HCT116 (cell line): Measurements from ENCODE around the gene ATP8A2. TPM values are rescaled to one million over a fixed set of nuclear protein-coding genes. Genes with fewer than 3 reads are reported as not detected.

ENCODE experiments used
- ATAC-seq: fragments of 200-7000 bp; cut with Tn5 transposase; 2 replicates; pipeline ENCODE4 v1.9.1; 2020; ENCODE audit warnings: mild to moderate bottlenecking, moderate library complexity
- BruUV-seq: library from RNA; stranded (reverse); fragments of 400-500 nt; replicated peaks from 2 replicates; lab custom pipeline; 2021; lab: Mats Ljungman, UMichigan
- CTCF ChIA-PET: fragments of 300-600 bp; sonication (Branson Sonifier 250); formaldehyde crosslinking; loops from one replicate; lab custom pipeline; 2021; ENCODE audit warnings: antibody characterized with exemption; lab: Charles Lee
- POLR2A ChIA-PET: fragments of 300-600, 350-600 bp; sonication (Branson Sonifier 250); formaldehyde crosslinking; loops from one replicate; lab custom pipeline; 2021; ENCODE audit warnings: antibody characterized with exemption; lab: Charles Lee
- RAD21 ChIA-PET, 2 experiments: fragments of 300-600 bp; sonication (Branson Sonifier 250); formaldehyde crosslinking; loops; one replicate each; lab custom pipeline; 2023; ENCODE audit warnings: low total read pairs in 2 of 2; ENCODE audit not compliant: uncharacterized antibody in 2 of 2, unreplicated experiment in 2 of 2, low non-redundant PET in 1 of 2; lab: Charles Lee
- DNase-seq: peaks from one replicate; pipeline ENCODE4 v3.0.0-alpha.2; 2010; ENCODE audit warnings: low read depth, low spot score
- H2AFZ ChIP-seq: fragments of 200-600 bp; shearing (Covaris generic), sonication (generic); 2 replicates; pipeline ENCODE4 v1.6.1; 2017; ENCODE audit warnings: low read depth, mixed run types, mixed read lengths, antibody characterized with exemption, low read length; ENCODE audit not compliant: poor library complexity, severe bottlenecking
- H3K27ac ChIP-seq: 2 replicates; pipeline ENCODE4 v1.5.1; 2012; ENCODE audit warnings: low read depth, low read length
- H3K27me3 ChIP-seq: fragments of 200-600 bp; sonication (generic); 2 replicates; pipeline ENCODE4 v1.6.1; 2016; ENCODE audit warnings: mixed run types, low read length, mixed read lengths; ENCODE audit not compliant: insufficient read depth
- H3K36me3 ChIP-seq, 2 experiments: fragments of 200-500 bp in 1 of 2; fragments of 200-600 bp in 1 of 2; sonication (Bioruptor generic) in 1 of 2; sonication (generic) in 1 of 2; 2 replicates each; pipeline versions ENCODE4 v1.5.1 to v1.6.1; 2014 to 2016; ENCODE audit warnings: low read length in 2 of 2, inconsistent platforms in 1 of 2, mixed read lengths in 1 of 2, mixed run types in 1 of 2; ENCODE audit not compliant: insufficient read depth in 2 of 2, control insufficient read depth in 1 of 2
- H3K4me1 ChIP-seq, 2 experiments: fragments of 200-600 bp in 1 of 2; sonication (generic) in 1 of 2; 2 replicates each; pipeline versions ENCODE4 v1.5.1 to v1.6.1; 2012 to 2017; ENCODE audit warnings: low read length in 2 of 2, inconsistent platforms in 1 of 2, mild to moderate bottlenecking in 1 of 2, mixed read lengths in 1 of 2, mixed run types in 1 of 2, moderate library complexity in 1 of 2; ENCODE audit not compliant: insufficient read depth in 2 of 2, control insufficient read depth in 1 of 2
- H3K4me2 ChIP-seq: fragments of 200-600 bp; sonication (generic); 2 replicates; pipeline ENCODE4 v1.6.1; 2017; ENCODE audit warnings: mixed run types, low read length, mixed read lengths
- H3K4me3 ChIP-seq, 2 experiments: fragments of 200-600 bp in 1 of 2; sonication (generic) in 1 of 2; replicated peaks in 1 of 2; 2 replicates each; pipeline ENCODE4 v1.5.1; 2011 to 2016; ENCODE audit warnings: low read length in 2 of 2, control low read depth in 1 of 2, low read depth in 1 of 2, mild to moderate bottlenecking in 1 of 2, mixed read lengths in 1 of 2, mixed run types in 1 of 2
- H3K79me2 ChIP-seq: fragments of 200-600 bp; sonication (generic); 2 replicates; pipeline ENCODE4 v1.6.1; 2017; ENCODE audit warnings: mild to moderate bottlenecking, mixed run types, low read length, moderate library complexity, mixed read lengths; ENCODE audit not compliant: insufficient read depth
- H3K9ac ChIP-seq: fragments of 200-600 bp; sonication (generic); 2 replicates; pipeline ENCODE4 v1.6.1; 2016; ENCODE audit warnings: low read length, mixed read lengths
- H3K9me2 ChIP-seq: fragments of 200-600 bp; sonication (generic), shearing (Covaris generic); 2 replicates; pipeline ENCODE4 v1.6.1; 2017; ENCODE audit warnings: mixed run types, mild to moderate bottlenecking, moderate library complexity; ENCODE audit not compliant: insufficient read depth
- H3K9me3 ChIP-seq, 2 experiments: fragments of 200-500 bp in 1 of 2; fragments of 200-600 bp in 1 of 2; sonication (Bioruptor generic) in 1 of 2; sonication (generic) in 1 of 2; 2 replicates each; pipeline ENCODE4 v1.6.1; 2014 to 2017; ENCODE audit warnings: low read length in 2 of 2, mixed read lengths in 2 of 2, inconsistent platforms in 1 of 2, low read depth in 1 of 2, mild to moderate bottlenecking in 1 of 2, mixed run types in 1 of 2, moderate library complexity in 1 of 2; ENCODE audit not compliant: control insufficient read depth in 1 of 2, insufficient read depth in 1 of 2
- H4K20me1 ChIP-seq: fragments of 200-600 bp; sonication (generic), shearing (Covaris generic); 2 replicates; pipeline ENCODE4 v1.6.1; 2017; ENCODE audit warnings: mixed run types, mild to moderate bottlenecking, moderate library complexity; ENCODE audit not compliant: insufficient read depth
- CBX3 ChIP-seq: IDR thresholded peaks from 2 replicates; pipeline ENCODE4 v1.6.1; 2012; ENCODE audit warnings: low read depth
- CEBPB ChIP-seq: IDR thresholded peaks from 2 replicates; pipeline ENCODE4 v1.6.1; 2012; ENCODE audit warnings: low read depth
- ELF1 ChIP-seq: IDR thresholded peaks from 2 replicates; pipeline ENCODE4 v1.6.1; 2012; ENCODE audit warnings: low read depth, borderline replicate concordance
- EZH2 ChIP-seq: fragments of 200-600 bp; sonication (generic); IDR thresholded peaks from 2 replicates; pipeline ENCODE4 v1.6.1; 2017; ENCODE audit warnings: antibody characterized with exemption, mixed run types
- FOSL1 ChIP-seq: IDR thresholded peaks from 2 replicates; pipeline ENCODE4 v1.6.1; 2012; ENCODE audit warnings: low read depth
- JUND ChIP-seq: IDR thresholded peaks from 2 replicates; pipeline ENCODE4 v1.6.1; 2012
- SP1 ChIP-seq: IDR thresholded peaks from 2 replicates; pipeline ENCODE4 v1.6.1; 2012; ENCODE audit warnings: low read depth
- SRF ChIP-seq: IDR thresholded peaks from 2 replicates; pipeline ENCODE4 v1.6.1; 2012; ENCODE audit warnings: low read depth
- TCF7L2 ChIP-seq: IDR thresholded peaks from 2 replicates; pipeline ENCODE4 v1.7.0; 2011; ENCODE audit warnings: borderline replicate concordance, inconsistent platforms; ENCODE audit not compliant: insufficient read depth, insufficient read length; ENCODE audit errors: extremely low read depth
- ZFX ChIP-seq: fragments of 450-650 bp; IDR thresholded peaks from 2 replicates; pipeline ENCODE4 v1.6.1; 2017
- intact Hi-C: fragments of 100-400 bp; cut with micrococcal nuclease; formaldehyde crosslinking; loops from 2 replicates; pipeline ENCODE4 v1.10.0; 2022
- total RNA-seq: library from RNA; stranded (reverse); gene quantifications from one replicate; pipeline ENCODE4 v1.2.1, GENCODE V29; 2021; ENCODE audit not compliant: unreplicated experiment

The ATP8A2 gene
- total RNA-seq, 1 experiment from 2014 or later, result not detected

DNA sequence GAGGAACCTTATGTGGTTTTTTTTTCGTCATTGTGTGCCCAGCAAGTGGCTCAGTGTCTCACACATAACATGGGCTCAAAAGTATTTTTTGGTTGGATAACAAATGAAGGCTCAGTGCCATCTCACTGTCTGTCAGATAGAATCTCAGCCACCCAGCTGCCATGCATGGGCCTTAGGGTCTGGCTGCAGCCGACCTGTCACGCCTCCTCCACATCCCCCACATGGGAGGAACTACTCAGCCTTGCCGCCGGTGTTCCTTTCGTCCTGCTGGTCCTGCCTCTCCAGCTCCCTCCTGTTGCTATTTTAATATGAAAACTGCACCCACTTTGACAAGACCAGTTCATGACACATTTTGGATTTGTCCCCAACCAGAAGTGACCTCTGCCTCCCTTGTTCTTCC is 558.9 kb downstream of the ATP8A2 start:
- no peak for ATAC-seq
- DNase-seq, result no peak
- no peaks in the 10 kb centered on the region for H3K9me2 ChIP-seq
- ChIA-PET RAD21 (no interaction called here), POLR2A (no interaction called here), CTCF (no interaction called here)
- BruUV-seq, result no TSS peak
- H3K27me3 ChIP-seq, result peaks cover 47% of the 10 kb centered on the region
- TF ChIP-seq CEBPB, result no peak
- intact Hi-C loops, result no loop called here
- H3K9ac ChIP-seq, result no peak overlapping the region
- H3K4me3 ChIP-seq, result no peak overlapping the region
- H3K4me2 ChIP-seq, result no peak overlapping the region
- H3K27ac ChIP-seq, result no peak overlapping the region
- H4K20me1 ChIP-seq, result no peaks in the 10 kb centered on the region
- no peaks in the 10 kb centered on the region for H3K79me2 ChIP-seq
- no peaks in the 10 kb centered on the region for H3K9me3 ChIP-seq
- no peak overlapping the region for H2AFZ ChIP-seq
- no peaks in the 10 kb centered on the region for H3K4me1 ChIP-seq
- H3K36me3 ChIP-seq, result no peaks in the 10 kb centered on the region

DNA sequence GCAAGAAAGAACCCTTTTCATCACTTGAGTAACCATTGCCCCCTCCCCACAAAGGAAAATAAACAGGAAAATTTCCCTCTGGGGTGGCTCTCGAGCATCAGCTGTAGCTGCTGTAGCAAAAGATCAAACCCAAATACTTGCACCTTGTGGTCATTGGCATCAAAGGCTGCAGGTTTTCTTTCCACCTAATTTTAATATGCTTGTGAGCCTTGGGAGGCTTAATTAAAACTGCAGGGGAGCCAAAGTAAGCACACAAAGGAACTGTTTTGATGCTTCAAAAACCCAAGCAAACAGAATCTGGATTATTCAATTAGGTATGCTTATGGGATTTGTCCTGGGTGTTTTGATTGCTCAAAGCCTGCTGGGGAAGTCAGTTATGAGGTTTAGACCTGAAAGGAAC is 560.6 kb downstream of the ATP8A2 start:
- no peak overlapping the region for H3K27ac ChIP-seq
- H3K4me3 ChIP-seq, result no peak overlapping the region
- no peaks in the 10 kb centered on the region for H3K9me3 ChIP-seq
- TF ChIP-seq TCF7L2 (no peak), JUND (no peak), SRF (no peak), FOSL1 (no peak), CBX3 (no peak), ELF1 (no peak), ZFX (no peak), EZH2 (no peak), SP1 (no peak)
- no peaks in the 10 kb centered on the region for H3K4me1 ChIP-seq
- no peaks in the 10 kb centered on the region for H3K36me3 ChIP-seq
- no peaks in the 10 kb centered on the region for H3K9me2 ChIP-seq
- POLR2A ChIA-PET, result no interaction called here
- H3K79me2 ChIP-seq, result no peaks in the 10 kb centered on the region
- no peaks in the 10 kb centered on the region for H4K20me1 ChIP-seq
- H2AFZ ChIP-seq, result no peak overlapping the region
- ATAC-seq (no peak), DNase-seq (no peak)
- BruUV-seq, result no TSS peak
- intact Hi-C loops, result no loop called here
- RAD21 ChIA-PET, result no interaction called here
- H3K9ac ChIP-seq, result no peak overlapping the region
- no peak overlapping the region for H3K4me2 ChIP-seq
- CTCF ChIA-PET, result no interaction called here
- H3K27me3 ChIP-seq, result peaks cover 43% of the 10 kb centered on the region
